Stimulated activated CD4-positive, alpha-beta T cell treated with anti-CD3 and anti-CD28 coated beads, Interleukin-1b, Interleukin-23, amount 100 ng/mL, for 4 hours (primary cell): Measurements from ENCODE around the gene DIPK1B.

Experiments used
- DNase-seq, 2 donors: peaks; one replicate each; pipeline ENCODE4 v3.0.0-alpha.2; 2020; ENCODE audit warnings: low read depth in 2 of 2

Gene DIPK1B

DNA sequence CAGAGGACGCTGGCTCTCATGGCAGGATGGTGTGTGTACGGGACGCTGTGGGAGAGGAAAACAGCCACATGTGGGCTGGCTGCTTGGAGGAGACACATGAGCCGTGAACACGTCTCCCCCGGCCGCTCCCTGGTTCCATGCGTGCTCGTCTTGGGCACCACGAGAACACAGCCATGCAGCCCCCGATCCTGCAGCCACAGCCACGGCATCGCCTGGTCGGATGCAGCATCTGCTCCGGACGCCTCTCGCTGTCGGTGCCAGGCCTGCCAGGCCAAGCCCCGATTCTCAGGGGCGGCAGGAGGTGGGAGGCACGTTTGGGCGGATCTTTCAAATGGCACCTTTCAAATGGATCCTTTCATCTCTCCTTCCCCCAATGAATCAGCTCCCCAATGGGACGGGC is 27.1 kb downstream of the DIPK1B start:
- DNase-seq: no peak

DNA sequence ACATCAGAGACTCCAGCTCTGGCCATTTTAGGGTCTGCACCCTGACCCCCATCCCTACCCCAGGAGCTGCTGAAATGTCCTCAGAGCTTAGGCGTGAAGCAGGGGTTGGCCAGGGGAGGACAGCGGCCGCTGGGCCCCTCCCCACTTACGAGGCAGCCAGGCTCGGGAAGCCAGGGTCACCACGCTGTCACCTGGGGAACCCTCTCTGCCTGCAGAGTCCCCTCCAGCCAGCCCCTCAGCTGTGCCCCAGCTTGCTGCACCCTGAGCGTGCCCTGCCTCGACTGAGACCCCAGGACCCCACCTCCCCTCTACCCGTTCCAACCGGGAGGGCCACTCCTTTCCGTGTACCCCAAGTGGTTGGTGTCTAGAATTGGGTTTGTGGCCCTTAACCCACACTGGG is 27.7 kb downstream of the DIPK1B start:
- no peak for DNase-seq

DNA sequence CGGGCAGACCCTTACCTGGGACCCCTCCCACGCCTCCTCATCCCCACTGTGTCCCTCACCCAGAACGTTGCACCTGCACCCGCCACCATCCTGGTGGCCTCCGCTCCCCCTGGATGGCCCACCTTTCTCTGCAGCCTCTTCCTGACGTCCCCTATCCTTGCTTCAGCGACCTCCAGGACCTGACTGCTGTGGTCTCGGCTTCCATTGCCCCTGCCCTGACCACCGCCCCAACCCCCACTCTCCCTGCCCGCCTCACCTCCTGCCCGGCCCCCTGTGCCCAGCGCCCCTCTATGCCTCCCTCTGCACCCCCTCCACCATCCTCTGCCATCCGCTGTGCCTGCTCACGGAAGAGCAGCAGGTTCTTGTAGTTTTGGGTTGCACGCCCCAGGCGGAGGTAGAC is 28.1 kb downstream of the DIPK1B start:
- no peak for DNase-seq

DNA sequence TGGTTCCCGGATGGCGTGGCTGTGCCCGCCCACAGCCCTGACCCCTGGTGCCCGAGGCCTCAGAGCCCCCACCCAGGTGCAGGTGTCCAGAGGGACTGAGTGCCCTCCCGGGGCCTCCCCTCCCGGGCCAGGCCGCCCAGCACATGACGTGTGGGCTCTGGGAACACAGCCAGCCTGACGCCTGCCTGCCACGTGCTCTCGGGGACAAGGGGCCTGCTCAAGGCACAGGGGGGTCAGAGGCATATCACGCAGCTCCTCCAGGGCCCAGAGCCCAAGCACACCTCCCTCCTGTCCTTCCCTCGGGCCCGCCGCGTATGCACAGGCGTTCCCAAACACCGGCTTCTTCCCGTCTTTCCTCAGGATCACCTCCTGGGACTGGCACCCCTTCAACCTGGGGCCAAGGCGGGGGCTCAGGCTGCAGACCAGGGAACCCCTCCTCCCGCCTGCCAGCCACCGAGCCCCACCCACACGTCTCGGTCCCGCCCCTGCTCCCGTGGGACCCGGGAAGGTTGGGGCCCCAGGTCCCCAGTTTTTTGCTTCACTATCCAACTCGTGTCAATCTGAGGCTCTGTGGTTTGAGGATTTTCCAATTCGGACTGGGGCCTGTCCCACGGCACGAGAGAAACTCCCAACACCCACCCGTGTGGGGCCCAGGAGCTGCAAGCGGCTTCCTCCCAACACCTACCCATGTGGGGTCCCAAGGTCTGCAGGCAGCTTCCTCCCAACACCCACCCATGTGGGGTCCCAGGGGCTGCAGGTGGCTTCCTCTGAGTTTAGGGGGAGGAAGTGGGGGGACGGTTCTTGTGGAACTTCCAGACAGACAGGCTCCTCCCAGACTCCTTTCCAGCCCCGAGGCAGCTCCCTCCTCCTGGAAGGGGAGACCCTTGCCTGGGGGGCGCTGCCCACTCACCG is 28.9 kb downstream of the DIPK1B start:
- DNase-seq: no peak

DNA sequence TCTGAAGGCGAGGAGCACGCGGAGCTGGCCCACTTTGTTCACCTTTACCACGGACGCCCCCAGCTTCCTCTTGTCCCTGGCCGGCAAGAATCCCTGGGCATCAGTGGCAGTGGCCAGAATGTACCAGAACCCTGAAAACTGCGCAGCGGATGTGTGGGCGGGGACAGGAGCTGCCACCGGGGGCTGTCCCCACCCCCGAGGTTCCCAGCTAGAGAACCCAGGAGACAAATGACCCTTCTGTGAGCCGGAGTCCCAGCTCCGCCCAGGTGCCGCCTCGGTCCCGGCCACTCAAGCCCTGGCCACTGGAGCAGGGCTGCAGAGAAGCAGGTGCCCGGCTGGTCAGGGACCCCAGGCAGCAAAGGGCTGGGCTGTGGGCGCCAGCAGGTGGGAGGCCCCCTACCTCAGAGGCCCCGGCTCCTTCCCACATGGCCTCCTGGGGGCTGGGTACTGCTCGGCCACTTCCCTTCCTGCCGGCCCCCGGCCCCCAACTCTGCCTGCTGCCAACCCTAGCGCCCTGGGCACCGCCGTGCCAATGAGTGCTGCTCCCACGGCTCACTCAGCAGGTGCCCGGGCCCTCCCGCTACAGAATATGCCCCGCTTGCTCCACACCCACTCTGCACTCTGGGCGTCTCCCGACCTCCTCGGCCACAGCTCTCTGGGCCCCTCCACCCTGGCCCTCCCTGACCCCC is 29.7 kb downstream of the DIPK1B start:
- DNase-seq: peak in 1 of 2 donors; percentile 39

DNA sequence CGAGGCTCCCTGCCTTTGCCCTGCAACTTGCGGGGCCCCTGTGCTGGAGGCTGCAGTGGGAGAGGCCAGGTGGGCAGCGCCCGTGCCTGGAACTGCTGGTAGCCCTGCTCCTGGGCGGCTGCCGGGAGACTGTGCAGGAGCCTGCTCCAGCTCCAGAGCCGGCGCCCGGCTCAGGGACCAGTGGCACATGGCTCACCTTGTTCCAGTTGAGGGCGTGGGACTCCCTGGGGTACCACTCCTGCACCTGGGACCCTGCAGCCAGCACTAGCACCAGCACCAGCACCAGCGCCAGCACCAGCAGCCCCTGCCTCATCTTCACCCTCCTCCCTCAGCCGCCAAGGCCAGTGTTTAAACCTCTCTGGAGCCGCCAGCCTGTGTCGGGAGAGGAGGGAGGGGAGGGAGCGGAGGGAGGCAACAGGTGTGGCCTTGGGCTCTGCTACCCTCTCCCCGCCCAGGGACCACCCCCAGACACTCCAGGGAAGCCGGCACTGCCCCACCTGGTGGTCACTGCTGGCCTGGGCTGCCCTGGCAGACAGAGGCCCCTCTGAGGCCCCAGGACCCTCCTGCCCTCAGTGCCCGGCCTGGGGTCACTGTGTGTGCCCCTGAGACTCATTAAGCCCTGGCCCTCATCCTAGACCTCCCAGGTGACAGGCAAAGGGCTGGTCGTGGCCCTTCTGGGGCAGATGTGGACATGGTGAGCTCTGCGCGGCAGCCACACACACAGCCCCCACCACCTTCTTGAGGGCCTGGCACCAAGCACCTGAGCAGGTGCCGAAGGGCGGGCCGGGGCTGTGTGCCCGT is 30.4 kb downstream of the DIPK1B start, which contains the start of gene LCN10:
TSS of gene LCN10 (minus strand) at position 350 of the 801 bp plus-strand sequence. CDS start at position 313, 37 bp downstream.
- no peak for DNase-seq

DNA sequence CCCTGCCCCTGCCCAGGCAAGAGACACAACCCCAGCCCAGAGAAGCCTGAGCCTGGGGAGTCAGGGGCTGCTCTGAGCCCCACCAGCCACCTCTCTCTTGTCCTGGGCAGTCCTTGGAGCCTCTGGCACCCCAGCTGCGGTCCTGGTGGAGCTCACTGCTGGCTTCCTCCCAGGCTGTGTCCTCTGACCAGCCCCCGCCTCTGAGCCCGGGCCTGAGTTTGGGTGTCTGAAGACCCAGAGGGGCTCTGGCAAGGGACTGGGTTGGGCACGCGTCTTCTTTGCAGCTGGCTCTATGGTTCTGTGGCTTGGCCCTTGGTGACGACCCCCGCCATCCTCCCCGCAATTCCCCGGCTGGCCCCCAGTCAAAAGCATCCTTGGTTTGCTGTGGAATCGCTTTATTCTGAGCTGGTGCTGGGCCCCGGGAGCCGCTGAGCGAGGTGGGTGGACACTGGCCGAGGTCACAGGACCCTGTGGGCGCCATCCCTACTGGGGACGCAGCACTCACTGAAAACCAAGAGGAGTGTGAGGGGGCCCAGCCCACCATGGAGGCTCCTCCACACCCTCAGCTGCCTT is 31.4 kb downstream of the DIPK1B start:
- DNase-seq: no peak

DNA sequence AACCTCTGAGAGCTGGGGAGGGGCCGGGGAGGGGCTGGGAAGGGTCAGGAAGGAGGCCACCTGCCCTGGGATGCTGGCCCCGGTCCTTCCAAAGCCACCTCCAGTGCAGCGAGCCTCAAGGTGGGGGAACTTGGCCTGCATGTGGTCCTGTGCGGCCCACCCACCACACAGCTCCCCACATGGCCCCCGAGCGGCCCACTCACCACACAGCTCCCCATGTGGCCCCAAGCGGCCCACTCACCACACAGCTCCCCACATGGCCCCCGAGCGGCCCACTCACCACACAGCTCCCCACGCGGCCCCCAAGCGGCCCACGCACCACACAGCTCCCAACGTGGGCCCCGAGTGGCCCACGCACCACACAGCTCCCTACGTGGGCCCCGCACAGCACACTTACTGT is 32.4 kb downstream of the DIPK1B start:
- no peak for DNase-seq

DNA sequence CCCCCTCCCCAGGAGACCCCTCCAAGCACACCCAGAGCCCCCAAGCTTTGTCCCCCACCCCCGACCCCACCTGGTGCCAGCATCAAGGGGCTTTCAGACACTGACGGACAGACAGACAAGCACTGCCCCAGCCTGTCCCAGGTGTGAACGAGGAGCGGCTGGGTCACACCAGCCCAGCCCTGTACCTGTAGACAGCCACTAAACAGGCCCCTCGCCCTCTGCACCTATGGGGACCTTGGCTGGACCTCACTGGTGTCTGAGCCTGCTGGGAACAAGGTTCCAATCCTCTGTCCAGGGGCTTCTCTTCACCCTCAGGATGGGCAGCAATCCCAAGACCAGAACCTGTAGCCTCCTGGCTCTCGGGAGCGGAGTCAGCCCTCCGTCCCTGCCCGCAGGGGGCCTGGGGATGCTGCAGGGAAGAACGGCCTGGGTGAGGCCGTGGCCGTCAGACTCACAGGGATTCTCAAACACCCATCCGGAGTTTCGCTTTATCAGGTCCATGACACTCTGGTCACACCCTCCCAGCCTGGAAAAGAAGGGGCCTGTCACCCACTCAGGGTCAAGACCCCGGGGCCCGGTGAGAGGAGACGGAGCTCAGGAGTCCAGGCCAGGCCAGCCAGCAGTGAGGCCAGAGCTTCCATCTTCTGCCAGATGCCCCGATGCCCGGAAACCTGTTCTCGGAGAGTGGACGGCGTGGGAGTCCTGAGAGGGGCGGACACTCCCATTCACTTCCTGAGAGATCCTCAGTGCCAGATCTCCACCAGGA is 33.2 kb downstream of the DIPK1B start:
- no peak for DNase-seq

DNA sequence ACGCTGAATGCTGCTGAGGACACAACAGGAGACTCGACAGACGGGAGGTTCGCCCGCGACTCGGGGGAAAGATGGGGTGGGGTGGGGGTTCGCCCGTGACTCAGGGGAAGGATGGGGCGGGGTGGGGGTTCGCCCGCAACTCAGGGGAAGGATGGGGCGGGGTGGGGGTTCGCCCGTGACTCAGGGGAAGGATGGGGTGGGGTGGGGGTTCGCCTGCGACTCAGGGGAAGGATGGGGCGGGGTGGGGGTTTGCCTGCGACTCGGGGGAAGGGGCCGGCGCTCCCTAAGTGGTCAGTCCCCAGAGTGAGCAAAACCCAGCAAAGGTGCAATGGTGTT is 33.8 kb downstream of the DIPK1B start:
- DNase-seq: no peak

DNA sequence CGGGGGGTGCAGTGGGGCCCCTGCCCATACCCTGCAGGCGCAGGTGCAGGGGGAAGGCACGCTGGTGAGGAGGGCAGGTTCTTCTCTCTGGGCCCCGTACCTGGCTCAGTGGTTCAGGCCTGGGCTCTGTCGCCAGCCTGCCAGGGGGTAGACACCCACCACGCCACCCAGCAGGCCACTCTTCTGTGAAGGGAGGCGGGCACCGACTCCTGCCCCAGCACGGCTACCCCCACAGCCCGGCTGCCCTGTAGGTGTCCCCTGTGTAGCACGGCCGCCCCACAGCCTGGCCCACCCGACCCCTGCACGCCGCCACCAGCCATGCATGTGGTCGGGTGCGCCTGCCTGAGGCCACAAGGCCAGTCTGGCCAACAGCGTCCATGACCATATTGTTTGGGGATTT is 34.2 kb downstream of the DIPK1B start:
- no peak for DNase-seq

DNA sequence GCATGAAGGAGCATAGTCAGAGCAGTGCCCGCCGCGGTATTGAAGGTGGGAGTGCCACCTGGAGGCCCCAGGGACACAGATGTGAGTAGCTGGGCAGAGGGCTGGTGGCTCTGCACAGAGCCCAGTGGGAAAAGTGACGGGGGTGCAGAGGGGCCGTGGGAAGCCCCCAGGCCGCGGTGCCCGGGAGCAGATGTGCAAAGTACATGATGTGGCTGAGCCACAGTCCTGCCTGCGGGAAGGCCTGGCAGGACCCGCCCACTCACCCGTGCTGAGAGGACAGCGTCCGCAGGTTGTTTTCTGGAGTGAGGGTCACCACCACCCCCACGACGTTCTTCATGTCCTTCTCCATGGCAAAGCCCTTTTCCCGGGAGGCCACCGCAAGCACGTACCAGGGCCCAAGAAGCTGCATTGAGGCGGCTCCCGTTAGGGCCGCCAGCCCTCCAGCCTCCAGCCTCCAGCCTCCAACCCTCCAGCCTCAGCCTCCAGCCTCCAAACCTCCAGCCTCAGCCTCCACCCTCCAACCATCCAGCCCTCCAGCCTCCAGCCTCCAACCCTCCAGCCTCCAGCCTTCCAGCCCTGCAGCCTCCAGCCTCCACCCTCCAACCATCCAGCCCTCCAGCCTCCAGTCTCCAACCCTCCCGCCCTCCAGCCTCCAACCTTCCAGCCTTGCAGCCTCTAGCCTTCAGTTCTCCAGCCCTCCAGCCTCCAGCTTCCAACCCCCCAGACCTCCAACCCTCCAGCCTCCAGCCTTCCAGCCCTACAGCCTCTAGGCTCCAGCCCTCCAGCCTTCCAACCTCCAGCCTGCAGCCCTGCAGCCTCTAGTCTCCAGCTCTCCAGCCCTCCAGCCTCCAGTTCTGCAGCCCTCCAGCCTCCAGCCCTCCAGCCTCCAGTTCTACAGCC is 35.0 kb downstream of the DIPK1B start:
- no peak for DNase-seq

DNA sequence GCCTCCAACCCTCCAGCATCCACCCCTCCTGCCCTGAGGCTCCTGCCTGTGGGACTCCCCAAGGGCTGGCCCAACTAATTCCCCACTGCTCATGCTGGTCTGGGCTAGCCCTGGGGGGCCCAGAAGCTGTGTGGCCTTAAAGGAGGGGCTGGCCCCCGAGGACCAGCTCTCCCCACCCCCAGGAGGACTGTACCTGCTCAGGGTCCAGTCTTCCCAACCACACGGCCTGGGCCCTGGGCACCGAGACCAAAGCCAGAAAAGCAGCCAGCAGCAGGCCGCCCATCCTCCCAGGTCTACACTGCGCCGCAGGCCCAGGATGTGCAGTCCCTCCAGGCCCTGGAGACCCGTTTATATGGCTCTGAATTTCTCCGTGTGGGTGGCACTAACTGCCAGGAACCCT is 35.8 kb downstream of the DIPK1B start, which contains the start of gene LCN6:
TSS of gene LCN6 (minus strand) at position 325 of the 400 bp plus-strand sequence. CDS start at position 283, 42 bp downstream.
- DNase-seq: no peak

DNA sequence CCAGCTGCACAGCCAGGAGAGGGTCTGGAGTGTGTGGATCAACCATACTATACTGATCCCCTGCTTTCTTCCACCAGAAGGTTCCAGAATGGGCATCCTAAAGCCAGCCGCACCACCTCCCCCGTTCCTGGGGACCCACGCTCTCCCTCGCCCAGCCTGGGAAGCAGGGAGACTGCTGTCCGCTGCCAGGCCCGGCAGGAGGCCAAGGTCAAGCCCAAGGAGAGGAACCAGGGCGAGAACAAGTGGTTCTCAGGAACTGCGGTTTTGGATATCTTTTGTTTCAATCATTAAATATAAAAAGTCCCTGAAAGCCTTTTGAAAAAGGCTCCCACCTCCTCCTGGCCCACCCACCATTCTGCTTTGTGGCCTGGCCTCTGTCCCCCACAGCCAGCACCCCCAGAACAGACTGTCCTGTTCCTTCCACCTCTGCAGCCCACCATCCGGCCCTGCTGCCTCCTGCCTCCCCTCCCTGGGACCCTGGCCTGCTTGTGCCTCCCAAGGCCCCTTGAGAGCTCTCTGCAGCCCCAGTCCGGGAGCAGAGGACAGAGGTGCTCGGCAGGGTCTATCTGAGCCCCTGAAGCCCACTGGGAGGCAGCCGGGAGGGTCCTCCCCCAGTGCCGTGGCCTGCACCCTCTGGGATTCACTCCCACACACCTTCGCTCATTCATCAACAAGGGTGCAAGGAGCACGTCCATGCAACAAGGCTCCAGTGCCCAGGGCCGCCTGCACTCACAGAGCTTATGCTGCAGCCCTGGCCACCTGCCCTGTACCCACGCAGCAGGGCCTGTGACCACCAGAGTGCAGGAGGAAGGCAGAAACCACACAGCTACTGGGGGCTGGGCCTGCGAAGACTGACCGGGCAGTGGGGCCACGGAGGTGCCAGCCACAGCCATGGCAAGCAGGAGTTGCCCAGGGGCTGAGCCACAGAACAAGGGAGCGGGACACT is 36.6 kb downstream of the DIPK1B start:
- no peak for DNase-seq

DNA sequence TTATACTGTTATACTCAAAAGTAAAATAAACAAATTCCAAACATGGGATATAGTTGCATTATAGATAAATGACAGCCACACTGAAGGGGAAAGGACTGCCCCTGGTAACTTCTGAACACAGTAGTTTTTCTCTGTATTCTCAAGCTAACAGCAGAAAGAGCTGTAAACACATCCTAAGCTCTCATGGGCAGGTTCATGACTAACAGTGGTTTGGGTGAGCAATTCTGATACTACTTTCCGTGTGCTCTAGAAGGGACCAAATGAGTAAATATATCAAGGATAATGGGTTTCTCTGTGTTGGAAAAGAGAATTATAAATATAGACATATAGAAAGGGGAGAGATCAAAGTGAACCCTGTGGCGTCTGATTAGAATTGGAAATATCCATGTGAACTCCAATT is 38.2 kb downstream of the DIPK1B start:
- DNase-seq: no peak

DNA sequence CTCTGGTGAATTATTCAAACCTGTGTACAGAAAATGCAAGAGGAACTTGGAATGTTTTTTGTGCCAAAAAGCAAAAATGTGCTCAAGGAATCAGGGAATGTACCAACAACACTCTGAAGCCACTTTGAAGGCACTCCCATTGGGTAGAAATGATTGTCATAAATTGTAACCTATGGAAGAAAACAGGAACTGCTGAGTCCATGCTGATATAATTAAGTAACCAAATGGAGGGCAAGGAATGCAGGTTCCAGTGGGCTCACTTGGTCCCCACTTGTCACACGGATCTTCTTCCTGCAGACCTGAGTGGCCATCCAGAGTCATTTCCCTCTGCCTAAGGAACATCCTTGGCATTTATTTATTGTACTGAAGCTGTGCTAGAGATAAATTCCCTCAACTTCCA is 38.9 kb downstream of the DIPK1B start:
- DNase-seq: no peak

DNA sequence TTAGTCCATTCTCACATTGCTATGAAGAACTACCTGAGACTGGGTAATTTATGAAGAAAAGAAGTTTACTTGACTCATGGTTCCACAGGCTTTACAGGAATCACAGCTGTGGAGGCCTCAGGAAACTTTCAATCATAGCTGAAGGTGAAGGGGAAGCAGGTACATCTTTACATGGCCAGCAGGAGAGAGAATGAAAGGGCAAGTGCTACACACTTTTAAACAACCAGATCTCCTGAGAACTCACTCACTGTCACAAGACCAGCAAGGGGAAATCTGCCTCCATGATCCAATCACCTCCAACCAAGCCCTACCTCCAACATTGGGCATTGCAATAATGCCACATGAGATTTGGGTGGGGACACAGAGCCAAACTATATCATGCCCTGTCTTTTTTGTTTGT is 39.4 kb downstream of the DIPK1B start:
- no peak for DNase-seq

DNA sequence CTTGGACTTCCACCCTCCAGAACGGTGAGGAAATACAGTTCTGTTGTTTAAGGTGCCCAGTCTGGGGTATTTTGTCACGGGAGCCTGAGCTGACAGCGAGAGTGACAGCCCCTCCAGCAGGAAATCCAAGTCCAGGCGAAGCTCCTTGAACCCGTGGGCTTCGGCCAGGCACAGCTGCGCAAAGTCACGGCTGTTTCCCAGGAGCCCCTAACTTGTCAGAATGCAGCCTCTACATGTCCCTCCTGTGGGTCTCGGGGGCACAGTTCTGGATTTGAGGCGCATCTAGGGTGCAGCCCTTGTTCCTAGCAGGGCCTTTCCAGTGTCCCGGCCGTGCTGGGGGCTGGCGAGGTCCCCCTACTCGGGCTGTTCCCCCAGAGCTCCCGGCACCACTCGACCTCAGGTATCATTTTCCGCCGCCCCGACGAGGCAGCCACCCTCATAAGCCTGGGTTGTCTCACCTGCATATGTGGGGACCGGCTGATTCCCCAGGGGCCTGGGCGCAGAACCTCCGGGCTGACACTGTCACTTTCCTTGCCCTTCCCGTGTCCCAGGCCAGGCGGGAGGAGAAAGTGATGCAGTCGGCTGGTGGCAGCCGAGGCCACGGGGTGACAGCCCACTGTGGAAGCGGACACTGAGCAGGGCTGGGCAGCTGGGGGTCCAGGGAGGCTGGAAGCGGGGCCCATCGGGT is 41.1 kb downstream of the DIPK1B start:
- DNase-seq: no peak
